NCI-H2196 treated with DMSO at 0.1 percent for 48 hours (cell line): ENCODE results near the gene TMEM116.
A peak's percentile ranks its signal among the peaks of the same experiment; 100 is the strongest.
"Not testable (repeated sequence)": the region's sequence is repeated elsewhere in the genome, so short reads cannot be mapped to it uniquely, and the experiment has no call there.

Source experiments
- DNase-seq: peaks from one replicate; lab custom pipeline; 2025; ENCODE audit not compliant: unreplicated experiment; lab: John Stamatoyannopoulos, UW

The TMEM116 gene

DNA sequence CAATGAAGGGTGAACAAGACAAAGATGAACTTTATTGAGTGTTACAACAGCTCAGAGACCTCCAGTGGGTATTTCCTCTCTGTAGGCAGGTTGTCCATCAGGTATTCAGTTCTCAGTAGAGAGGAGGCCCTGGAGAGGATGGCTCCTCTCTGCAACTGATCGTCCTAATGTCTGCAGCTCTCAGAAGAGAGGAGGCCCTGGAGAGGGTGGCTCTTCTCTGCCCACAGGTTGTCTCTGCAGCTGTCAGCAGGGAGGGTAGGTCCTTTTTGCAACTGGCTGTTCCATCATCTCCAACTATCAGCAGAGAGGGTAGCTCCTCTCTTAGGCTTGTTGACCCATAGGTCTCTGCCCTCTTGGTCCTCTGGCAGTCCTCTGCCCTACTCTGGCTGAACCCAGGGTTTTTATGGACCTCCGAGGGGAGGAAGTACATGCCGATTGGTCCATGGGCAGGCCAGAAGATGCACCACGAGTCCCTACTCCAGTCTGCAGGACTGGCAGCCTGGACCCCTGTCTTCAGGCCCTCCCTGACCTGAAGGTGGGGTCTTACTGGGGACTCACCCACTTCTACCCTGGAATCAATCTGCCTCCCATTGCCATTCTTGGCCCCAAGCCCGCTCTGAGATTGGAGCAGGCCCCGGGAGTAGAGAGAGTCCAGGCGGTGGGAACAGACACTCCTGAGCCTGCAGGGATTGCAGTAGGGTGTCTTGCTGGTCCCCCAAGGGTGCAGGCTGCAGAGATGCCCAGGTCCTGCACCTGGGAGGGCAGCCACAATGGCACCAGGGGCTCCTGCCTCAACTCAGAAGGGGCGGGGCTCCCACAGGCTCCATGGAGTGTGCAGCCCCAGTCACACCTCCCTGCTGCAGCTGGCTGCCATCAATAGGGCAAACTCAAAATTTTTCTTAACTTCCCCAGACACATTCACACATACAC is 2.3 kb downstream of the TMEM116 start:
- DNase-seq: no peak

DNA sequence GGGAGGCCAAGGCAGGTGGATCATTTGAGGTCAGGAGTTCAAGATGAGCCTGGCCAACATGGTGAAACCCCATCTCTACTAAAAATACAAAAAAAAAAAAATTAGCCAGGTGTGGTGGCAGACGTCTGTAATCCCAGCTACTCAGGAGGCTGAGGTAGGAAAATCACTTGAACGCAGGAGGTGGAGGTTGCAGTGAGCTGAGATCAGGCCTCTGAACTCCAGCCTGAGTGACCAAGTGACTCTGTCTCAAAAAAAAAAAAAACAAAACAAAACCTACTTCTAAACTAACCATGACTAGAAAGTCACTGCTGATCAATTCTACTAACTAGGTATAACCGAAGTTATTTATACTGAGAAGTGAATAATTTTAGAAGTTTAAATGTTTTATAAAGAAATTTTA is 3.4 kb downstream of the TMEM116 start:
- DNase-seq: not testable (repeated sequence)

DNA sequence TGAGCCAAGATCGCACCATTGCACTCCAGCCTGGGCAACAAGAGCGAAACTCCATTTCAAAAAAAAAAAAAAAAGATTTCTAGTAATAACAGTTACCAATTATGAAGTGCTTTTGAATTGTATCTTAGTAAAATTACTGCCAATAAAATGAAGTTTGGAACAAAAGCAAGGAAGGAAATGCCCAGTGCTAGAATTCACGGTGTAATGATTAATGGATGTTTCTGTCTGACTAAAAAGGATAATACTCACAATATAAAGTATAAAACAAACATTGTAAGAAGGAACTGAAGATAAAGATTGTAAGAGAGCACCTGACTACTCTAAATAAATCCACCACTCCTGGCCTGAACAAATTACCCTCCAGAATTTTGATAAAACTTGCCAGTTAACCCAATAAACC is 4.0 kb downstream of the TMEM116 start:
- no peak for DNase-seq

DNA sequence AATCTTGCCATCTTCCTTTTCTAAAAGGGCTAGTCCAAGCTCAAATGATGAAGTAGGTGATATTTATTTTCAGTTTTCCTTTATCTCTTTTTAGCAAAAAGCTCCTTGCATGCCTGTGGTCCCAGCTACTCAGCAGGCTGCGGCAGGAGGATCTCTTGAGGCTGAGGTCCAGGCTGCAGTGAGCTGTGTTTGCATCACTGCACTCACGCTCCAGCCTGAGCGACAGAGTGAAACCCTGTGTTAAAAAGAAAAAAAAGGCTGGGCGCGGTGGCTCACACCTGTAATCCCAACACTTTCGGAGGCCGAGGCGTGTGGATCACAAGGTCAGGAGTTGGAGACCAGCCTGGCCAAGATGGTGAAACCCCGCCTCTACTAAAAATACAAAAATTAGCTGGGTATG is 5.0 kb downstream of the TMEM116 start:
- no peak for DNase-seq

DNA sequence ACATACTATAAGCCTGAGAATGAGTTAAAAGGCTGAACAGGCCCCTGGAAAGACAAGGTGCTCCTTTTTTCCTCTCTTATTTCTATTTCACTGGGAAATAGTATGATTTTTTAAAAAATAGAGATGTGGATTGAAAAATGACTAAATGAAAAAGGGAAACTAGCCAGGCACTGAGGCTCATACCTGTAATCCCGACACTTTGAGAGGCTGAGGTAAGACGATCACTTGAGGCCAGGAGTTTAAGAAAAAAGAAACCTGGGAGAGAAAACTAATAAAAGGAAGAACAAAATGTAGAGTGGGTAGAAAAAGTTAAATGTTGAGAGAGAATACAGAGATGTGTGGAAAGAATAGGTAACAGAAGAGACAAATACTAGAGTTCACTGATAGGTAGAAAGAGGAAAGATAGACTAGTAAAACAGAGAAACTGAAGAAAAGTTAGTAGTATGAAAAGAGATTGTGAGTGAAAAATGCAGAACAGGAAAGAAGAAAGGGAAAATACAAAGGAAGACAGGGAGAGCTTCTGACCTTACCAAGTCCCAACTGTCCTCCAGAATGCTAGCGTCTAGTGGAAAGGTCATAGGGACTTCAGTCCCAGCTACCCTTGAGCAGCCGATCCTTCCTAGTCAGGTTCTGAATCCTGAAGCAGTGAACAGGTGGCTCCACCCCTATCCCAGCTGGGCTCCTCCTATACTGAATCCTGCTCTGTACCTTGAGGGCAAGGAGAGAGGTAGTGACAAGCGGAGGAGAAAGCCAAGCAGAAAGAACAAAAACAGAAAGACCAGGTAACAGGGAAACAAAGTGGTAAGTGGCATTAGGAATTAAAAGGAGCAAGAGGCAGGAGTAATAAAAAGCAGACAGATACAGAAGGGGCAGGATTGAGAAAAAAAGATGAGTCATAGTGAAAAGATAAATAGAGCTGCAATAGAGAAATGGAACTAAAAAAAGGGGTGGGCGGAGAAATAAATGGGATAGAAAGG is 7.3 kb downstream of the TMEM116 start:
- DNase-seq: peak; percentile 49

DNA sequence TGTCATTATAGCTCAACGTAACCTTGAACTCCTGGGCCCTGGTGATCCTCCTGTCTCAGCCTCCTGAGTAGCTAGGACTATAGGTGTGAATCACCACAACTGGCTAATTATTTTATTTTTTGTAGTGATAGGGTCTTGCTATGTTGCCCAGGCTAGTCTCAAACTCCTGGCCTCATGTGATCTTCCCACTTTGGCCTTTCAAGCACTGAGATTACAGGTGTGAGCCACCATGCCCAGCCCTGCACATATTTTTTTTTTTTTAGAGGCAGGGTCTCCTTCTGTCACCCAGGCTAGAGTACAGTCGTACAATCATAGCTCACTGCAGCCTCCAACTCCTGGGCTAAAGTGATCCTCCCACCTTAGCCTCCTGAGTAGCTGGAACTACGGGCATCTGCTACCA is 8.9 kb downstream of the TMEM116 start:
- no peak for DNase-seq

DNA sequence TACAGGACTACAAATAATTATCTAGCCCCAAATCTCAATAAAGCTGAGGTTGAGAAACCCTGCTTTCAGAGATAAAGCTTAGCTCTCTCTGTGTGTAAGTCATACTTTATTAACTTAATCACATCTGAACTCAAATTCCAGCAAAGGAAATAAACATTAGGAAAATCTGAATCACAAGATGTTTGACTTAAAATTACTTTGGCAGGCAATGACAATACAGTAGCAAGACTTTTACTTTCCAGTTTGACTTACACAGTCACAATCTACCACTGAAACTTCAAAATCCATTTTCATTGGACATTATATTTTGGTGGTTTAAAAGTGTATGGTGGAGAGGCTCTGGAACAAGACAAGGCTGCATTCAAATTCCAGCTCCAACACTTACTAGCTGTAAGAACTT is 11.4 kb downstream of the TMEM116 start:
- no peak for DNase-seq

DNA sequence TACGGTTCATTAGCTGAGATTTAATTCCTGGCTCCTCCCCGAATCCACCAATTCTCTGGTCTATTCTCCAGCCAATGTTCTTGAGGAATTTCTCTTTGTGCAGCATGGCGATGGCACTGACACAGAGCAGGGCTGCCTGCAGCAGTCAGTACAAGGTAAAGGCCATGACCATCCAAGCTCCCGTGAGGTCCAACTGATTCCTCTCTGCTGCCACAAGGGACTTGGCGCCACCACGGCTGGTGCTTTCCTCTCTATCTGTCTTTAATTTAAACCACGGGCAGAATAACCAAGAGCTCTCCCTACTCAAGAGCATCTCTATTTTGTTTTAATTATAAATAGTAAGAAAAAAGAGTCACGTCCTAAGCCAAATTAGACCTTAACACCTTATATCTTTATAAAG is 12.1 kb downstream of the TMEM116 start:
- no peak for DNase-seq

DNA sequence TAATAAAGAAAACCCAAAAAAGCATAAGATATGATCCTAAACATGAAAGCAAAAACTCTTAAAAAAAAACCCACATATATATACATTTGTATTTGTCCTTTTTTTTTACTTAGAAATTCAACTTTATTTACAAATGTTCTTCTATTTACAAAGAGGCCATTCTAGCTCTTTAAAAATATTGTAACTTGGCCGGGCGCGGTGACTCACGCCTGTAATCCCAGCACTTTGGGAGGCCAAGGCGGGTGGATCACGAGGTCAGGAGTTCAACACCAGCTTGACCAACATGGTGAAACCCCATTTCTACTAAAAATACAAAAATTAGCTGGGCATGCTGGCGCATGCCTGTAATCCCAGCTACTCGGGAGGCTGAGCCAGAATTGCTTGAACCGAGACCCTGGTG is 13.8 kb downstream of the TMEM116 start:
- not testable (repeated sequence) for DNase-seq

DNA sequence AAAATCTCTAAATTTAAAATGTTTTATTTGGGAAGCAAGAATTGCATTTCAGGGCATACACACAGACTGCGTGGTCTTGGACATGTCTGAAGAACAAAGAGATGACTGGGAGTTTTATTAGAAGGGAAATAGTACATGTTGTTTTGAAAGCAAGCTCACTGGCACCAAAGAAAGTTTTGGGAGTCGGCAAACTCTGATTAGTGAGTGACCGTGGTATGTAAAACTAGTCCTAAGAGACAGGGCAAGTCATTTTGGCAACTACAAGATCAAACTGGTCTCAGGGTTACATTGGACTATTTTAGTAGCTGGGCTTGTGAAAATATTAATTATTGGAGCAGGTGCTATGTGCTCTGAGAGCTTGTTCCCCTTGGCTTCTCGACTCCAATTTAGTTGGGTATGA is 14.9 kb downstream of the TMEM116 start:
- no peak for DNase-seq

DNA sequence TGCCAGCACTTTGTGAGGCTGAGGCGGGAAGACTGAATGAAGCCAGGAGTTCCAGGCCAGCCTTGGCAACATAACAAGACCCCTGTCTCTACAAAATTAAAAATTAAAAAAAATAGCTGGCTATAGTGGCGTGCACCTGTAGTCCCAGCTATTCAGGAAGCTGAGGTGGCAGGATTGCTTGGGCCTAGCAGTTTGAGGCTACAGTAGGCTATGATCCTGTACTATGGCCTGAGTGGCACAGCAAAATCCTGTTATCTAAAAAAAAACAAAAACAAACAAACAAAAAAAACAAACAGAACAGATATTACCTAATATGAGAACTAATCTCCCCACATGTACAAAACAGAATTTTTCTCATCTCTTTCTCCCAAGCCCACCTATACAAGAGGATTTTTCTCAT is 15.7 kb downstream of the TMEM116 start:
- DNase-seq: no peak

DNA sequence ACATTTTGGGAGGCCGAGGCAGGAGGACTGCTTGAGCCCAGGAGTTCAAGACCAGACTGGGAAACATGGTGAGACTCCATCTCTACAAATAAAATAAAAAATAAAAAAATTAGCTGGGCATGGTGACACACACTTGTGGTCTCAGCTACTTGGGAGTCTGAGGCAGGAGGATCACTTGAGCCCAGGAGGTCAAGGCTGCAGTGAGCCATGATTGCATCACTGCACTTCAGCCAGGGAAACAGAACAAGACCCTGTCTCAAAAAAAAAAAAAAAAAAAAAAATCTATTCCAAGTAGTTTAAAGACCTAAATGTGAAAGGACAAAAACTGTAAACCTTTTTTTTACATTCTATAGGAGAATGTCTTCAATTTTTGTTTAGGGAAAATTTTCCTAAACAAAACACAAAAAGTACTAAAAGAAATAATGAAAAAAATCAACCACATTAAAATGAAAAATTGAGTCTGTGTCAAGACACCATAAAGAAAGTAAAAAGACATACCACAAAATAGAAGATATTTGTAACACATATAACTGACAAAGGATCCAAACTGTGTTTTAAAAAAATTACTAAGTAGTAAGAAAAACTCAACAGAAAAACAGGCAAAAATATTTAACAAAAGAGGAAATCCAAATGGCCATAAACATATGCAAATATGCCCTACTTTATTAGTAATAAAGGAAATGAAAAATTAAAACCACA is 17.0 kb downstream of the TMEM116 start:
- DNase-seq: no peak

DNA sequence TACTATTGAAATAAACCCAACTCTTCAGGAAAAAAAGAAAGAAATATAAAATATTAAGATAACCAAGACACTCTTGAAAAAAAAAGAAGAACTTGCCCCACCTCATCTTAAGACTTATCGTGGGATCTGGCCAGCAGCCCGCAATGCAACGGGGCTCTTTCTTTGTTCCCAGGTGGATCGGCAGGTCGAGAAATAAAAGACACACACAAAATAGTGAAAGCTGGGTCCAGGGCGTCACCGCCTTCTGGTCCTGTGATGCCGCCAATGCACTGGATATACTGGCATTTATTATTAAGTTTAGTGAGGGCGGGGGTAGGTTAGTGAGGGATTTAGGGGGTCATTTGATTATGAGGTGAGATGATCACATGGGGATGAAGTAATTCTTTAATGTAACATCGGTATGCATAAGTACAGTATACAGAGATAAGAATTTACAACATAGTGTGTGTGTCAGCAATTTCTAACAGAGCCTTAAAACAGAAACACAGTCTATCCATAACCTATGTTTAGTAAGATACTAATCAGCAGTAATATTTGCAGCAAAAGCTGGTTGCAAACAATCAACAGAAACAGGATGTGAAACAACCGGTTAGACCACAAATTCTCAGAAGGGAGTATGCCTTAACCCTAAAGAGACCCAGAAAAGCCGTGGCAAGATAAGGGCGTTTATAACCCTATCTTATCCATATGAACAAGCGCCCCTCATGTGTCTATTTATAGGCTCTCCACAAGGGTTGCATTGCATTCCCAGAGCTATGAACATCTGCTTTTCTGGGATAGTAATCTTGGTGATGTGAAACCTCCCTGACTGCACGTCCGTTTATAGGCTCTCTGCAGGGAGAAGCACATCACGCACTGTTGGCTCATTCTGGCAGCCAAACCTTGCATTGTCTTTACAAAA is 18.5 kb downstream of the TMEM116 start:
- DNase-seq: not testable (repeated sequence)

DNA sequence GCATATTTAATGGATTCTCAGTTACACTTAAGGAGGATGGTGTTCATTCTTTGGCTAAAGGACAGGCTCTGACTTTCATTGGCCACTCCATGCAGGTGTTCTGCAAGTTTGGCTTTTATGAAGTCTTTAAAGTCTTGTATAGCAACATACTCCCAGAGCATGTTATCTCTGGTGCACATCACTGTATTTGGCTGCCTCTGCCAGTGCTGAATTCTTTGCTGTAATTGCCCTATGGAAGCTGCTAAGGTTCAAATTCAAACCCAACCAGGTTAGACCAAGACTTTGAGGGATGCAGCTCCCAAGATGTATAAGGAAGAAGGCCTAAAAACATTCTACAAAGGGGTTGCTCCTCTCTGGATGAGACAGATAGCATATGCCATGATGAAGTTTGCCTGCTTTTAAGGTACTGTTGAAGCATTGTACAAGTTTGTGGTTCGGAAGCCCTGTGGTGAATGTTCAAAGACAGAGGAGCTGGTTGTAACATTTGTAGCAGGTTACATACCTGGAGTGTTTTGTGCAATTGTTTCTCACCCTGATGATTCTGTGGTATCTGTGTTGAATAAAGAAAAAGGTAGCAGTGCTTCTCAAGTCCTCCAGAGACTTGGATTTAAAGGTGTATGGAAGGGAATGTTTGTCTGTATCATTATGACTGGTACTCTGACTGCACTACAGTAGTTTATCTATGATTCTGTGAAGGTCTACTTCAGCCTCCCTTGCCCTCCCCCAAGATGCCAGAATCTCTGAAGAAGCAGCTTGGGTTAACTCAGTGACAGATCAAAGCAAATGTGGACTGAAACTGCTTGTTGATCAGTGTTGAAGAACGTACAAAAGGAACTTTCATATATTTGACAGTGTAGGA is 19.4 kb downstream of the TMEM116 start:
- DNase-seq: no peak

DNA sequence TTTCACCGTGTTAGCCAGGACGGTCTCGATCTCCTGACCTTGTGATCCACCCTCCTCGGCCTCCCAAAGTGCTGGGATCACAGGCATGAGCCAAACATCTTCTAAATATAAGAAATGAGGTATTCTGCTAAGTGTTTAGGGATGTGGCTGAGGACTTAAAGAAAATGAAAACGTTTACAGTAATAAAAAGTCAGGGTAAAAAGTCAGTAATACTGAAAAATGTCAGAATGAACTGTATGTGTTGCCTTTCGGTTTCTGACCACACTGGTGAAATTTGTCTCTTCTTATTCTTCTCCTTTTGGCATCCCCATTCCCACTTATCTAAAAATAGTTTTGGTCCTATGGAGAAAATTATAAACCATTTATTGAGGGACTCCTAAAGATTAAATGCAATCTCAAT is 20.5 kb downstream of the TMEM116 start:
- DNase-seq: no peak

DNA sequence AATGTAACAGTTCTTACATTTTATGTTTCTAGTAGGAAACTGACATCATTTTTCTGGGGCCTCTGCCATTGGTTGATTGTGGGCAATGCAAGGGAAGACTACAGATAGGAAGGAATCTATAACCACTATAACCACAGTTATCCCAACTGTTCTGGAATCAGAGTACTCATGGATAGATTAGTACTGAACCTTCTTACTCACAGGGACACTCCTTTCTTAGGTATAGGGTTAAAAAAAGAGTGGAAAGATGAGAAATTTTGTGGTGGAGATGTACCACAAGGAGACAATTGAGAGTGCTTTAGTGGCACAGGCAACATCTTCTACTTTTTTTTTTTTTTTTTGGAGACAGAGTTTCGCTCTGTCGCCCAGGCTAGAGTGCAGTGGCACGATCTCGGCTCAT is 21.0 kb downstream of the TMEM116 start:
- DNase-seq: no peak

DNA sequence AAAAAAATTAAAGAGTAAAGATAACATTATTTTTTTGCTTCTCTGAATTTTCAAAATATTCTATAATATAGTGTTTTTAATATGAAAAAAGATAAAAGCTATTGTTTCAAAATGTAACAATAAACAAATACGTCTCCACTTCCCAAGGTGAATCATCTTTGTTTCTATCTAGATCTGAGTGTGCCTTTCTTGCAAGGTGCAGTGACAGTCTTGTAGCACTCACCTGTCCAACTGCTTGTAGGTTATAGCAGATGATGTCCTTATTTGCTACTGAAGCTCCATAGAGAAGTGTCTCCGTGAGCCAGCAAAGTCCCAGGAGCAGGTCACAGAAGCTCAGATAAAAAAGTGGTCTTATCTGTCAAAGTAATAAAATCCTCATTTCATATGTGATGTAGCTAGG is 21.4 kb downstream of the TMEM116 start:
- no peak for DNase-seq

DNA sequence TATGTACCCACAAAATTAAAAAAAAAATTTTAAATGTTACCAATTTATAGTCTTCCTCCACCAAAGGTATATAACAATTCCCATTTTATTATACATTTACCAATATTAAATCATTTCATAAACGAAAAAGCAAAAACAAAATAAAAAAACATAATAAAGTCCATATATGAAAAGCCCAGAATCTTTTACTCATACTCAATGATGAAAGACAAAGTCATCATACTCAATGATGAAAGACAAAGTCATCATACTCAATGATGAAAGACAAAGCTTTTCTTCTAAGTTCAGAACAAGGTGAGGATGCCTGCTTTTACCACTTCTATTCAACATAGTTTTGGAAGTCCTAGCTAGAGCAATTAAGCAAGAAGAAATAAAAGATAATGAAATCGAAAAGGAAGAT is 28.1 kb downstream of the TMEM116 start:
- DNase-seq: no peak

DNA sequence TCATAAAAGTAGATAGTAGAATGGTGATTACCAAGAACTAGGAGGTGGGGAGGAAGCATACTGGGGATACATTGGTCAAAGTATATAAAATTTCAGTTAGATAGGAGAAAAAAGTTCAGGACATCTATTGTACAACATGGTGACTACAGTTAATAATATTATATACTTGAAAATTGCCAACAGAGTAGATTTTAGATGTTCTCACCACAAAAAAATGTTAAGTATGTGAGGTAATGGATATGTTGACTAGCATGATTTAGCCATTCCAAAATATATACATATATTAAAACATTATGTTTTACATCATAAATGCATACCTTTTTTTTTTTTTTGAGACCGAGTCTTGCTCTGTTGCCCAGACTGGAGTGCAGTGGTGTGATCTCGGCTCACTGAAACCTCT is 31.0 kb downstream of the TMEM116 start:
- DNase-seq: no peak
